Caco-2 (cell line): ENCODE measurements around the gene CDH13. TPM values are rescaled to one million over a fixed set of nuclear protein-coding genes. Genes with fewer than 3 reads are reported as not detected.

Experiments used
- BruUV-seq: library from RNA; stranded (reverse); fragments of 400-500 nt; replicated peaks from 2 replicates; lab custom pipeline; 2021; lab: Mats Ljungman, UMichigan
- CTCF ChIA-PET: fragments of 300-600 bp; sonication (Branson Sonifier 250); formaldehyde crosslinking; loops from one replicate; lab custom pipeline; 2022; ENCODE audit warnings: antibody characterized with exemption; lab: Charles Lee
- POLR2A ChIA-PET: fragments of 300-600 bp; sonication (Branson Sonifier 250); formaldehyde crosslinking; loops from one replicate; lab custom pipeline; 2022; ENCODE audit warnings: antibody characterized with exemption; lab: Charles Lee
- DNase-seq, 2 experiments: peaks; one replicate each; pipeline versions ENCODE4 v3.0.0 to v3.0.0-alpha.2; 2020 to 2022
- H3K27me3 ChIP-seq: replicated peaks from 2 replicates; pipeline ENCODE4 v1.6.0; 2011; ENCODE audit warnings: low read length; ENCODE audit not compliant: control insufficient read depth, insufficient read depth
- H3K36me3 ChIP-seq: 2 replicates; pipeline ENCODE4 v1.5.1; 2011; ENCODE audit warnings: low read length; ENCODE audit not compliant: control insufficient read depth, insufficient read depth
- H3K4me1 ChIP-seq: fragments of 250-450 bp; sonication (Bioruptor Pico); 2 replicates; pipeline ENCODE4 v1.5.1; 2020; ENCODE audit warnings: mild to moderate bottlenecking
- H3K4me3 ChIP-seq: 2 replicates; pipeline ENCODE4 v1.5.1; 2011; ENCODE audit warnings: low read depth, mild to moderate bottlenecking, control low read depth, low read length
- H3K9me3 ChIP-seq: fragments of 250-450 bp; sonication (Bioruptor Pico); 2 replicates; pipeline ENCODE4 v1.5.1; 2020; ENCODE audit warnings: mild to moderate bottlenecking, moderate library complexity
- H3K27ac Mint-ChIP-seq: one replicate; pipeline ENCODE4 v1.8.0; 2022; ENCODE audit warnings: mixed read lengths; ENCODE audit not compliant: unreplicated experiment
- H3K27me3 Mint-ChIP-seq: one replicate; pipeline ENCODE4 v1.8.0; 2022; ENCODE audit warnings: mixed read lengths; ENCODE audit not compliant: insufficient read depth, unreplicated experiment
- H3K36me3 Mint-ChIP-seq: one replicate; pipeline ENCODE4 v1.8.0; 2022; ENCODE audit warnings: mild to moderate bottlenecking, mixed read lengths; ENCODE audit not compliant: insufficient read depth, unreplicated experiment
- H3K4me1 Mint-ChIP-seq: one replicate; pipeline ENCODE4 v1.8.0; 2022; ENCODE audit warnings: low read depth, mixed read lengths; ENCODE audit not compliant: unreplicated experiment
- H3K4me3 Mint-ChIP-seq: one replicate; pipeline ENCODE4 v1.8.0; 2022; ENCODE audit warnings: mild to moderate bottlenecking, moderate library complexity, mixed read lengths; ENCODE audit not compliant: unreplicated experiment
- H3K9me3 Mint-ChIP-seq: one replicate; pipeline ENCODE4 v1.8.0; 2022; ENCODE audit warnings: mixed read lengths; ENCODE audit not compliant: unreplicated experiment
- intact Hi-C: fragments of 100-400 bp; cut with micrococcal nuclease; formaldehyde crosslinking; loops from one replicate; pipeline ENCODE4 v1.10.0; 2022; ENCODE audit not compliant: unreplicated experiment
- total RNA-seq: library from RNA; stranded (reverse); gene quantifications from 2 replicates; pipeline ENCODE4 v1.2.3, GENCODE V29; 2022
- TF ChIP-seq, protein P1 (sequence below), 2 experiments: fragments of 200-600 bp in 1 of 2; IDR thresholded peaks; 1 replicate in 1 of 2; 2 replicates in 1 of 2; pipeline versions ENCODE4 v1.5.1 to v1.8.0; 2011 to 2022; ENCODE audit warnings: antibody characterized with exemption in 1 of 2, control low read depth in 1 of 2, inconsistent platforms in 1 of 2, low read depth in 1 of 2, low read length in 1 of 2, mild to moderate bottlenecking in 1 of 2, moderate library complexity in 1 of 2; ENCODE audit not compliant: insufficient read depth in 1 of 2, severe bottlenecking in 1 of 2, unreplicated experiment in 1 of 2

Gene CDH13
- total RNA-seq, 1 experiment from 2014 or later = 2.2 TPM

DNA sequence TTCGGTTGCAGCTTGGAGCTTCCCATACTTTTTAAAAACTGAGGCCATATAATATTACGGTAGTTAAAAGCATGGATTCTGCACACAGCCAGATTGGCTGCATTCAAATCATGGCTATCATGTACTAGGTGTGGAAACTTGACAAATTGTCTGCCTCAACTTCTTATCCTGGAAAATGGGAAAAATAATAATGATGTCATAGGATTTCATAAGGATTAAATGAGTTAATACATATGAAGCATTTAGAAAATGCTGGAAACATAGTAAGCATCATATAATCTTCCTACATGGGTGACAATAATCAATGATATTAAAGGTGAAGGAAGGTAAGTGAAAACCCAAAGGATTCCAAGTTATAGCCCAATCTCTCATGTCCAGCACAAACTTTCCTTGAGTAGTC, 592.5 kb downstream of the CDH13 start:
- Mint-ChIP-seq H3K4me1 (no peaks in the 10 kb centered on the region), H3K27ac (no peak overlapping the region), H3K27me3 (peaks cover 7% of the 10 kb centered on the region), H3K9me3 (peaks cover 9% of the 10 kb centered on the region), H3K4me3 (no peak overlapping the region), H3K36me3 (no peaks in the 10 kb centered on the region)
- Histone ChIP-seq H3K27me3 (no peaks in the 10 kb centered on the region), H3K36me3 (no peaks in the 10 kb centered on the region), H3K4me1 (0 out of 2 replicates have a peak, but pooled peaks cover 4% of the 10 kb centered on the region), H3K4me3 (no peak overlapping the region), H3K9me3 (0 out of 2 replicates have a peak, but pooled peaks cover 3% of the 10 kb centered on the region)
- TF ChIP-seq, protein P1, sequence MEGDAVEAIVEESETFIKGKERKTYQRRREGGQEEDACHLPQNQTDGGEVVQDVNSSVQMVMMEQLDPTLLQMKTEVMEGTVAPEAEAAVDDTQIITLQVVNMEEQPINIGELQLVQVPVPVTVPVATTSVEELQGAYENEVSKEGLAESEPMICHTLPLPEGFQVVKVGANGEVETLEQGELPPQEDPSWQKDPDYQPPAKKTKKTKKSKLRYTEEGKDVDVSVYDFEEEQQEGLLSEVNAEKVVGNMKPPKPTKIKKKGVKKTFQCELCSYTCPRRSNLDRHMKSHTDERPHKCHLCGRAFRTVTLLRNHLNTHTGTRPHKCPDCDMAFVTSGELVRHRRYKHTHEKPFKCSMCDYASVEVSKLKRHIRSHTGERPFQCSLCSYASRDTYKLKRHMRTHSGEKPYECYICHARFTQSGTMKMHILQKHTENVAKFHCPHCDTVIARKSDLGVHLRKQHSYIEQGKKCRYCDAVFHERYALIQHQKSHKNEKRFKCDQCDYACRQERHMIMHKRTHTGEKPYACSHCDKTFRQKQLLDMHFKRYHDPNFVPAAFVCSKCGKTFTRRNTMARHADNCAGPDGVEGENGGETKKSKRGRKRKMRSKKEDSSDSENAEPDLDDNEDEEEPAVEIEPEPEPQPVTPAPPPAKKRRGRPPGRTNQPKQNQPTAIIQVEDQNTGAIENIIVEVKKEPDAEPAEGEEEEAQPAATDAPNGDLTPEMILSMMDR (IDR thresholded peaks at IDR 0.05; ENCODE audit: insufficient read depth in 1 of 2, low read depth in 1 of 2, low read length in 1 of 2, severe bottlenecking in 1 of 2, unreplicated experiment in 1 of 2) = no peak
- DNase-seq = no peak
- CTCF ChIA-PET = no interaction called here
- intact Hi-C loops = loop anchor here (5.0 to 10.0 kb wide), 3 partner anchors 462 to 954 kb away; no protein-coding TSS in a partner anchor
- POLR2A ChIA-PET = no interaction called here
- BruUV-seq = no TSS peak

DNA sequence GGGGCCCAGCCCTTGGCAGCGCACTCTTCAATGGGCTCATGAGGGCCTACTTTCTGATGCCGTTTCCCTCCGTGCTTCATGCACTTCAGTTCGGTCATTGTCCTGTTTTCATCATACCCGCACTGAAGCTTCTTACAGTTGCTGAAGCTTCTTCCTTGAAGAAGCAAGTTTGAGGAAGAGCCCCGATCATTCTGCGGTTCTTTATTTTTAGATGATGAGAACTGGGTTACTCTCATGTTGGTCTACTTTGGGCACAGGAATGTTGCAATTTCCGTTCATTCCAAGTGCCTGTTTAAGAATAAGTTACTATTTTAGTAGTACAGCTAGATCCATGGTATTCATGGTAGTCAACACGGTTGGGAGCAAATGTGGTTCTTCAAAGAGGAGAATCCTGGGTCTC, 593.3 kb downstream of the CDH13 start:
- Mint-ChIP-seq H3K36me3 (no peaks in the 10 kb centered on the region), H3K27me3 (peaks cover 9% of the 10 kb centered on the region), H3K9me3 (peaks cover 9% of the 10 kb centered on the region), H3K4me3 (no peak overlapping the region), H3K4me1 (no peaks in the 10 kb centered on the region), H3K27ac (no peak overlapping the region)
- ChIA-PET POLR2A (no interaction called here), CTCF (no interaction called here)
- Histone ChIP-seq H3K9me3 (0 out of 2 replicates have a peak, but pooled peaks cover 3% of the 10 kb centered on the region), H3K4me1 (0 out of 2 replicates have a peak, but pooled peaks cover 4% of the 10 kb centered on the region), H3K27me3 (no peaks in the 10 kb centered on the region; the same call in 1 of the 2 replicates), H3K4me3 (no peak overlapping the region), H3K36me3 (no peaks in the 10 kb centered on the region)
- intact Hi-C loops = no loop called here
- no TSS peak for BruUV-seq
- TF ChIP-seq, protein P1 (IDR thresholded peaks at IDR 0.05; ENCODE audit: insufficient read depth in 1 of 2, low read depth in 1 of 2, low read length in 1 of 2, severe bottlenecking in 1 of 2, unreplicated experiment in 1 of 2) = no peak
- no peak for DNase-seq

DNA sequence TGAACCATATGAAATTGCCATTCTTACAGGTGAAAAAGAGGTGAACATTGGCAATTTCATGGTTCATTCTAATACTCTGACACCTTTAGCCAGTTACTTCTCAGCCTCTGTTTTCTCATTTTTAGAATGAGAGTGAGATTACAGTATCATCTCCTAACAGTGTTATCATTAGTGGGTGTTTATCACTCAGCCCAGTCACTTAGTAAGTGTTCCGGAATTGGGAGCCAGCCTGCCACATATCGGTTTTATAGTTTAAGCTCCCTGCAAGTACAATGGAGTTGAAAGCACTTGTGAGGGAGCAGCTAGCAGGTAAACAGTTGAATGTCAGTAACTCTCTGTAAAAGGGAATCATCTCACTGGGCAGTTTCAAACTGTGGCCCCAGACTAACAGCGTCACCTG, 597.9 kb downstream of the CDH13 start:
- no peak for DNase-seq
- CTCF ChIA-PET = no interaction called here
- intact Hi-C loops = no loop called here

More for the DNA sequence above, 597.9 kb downstream of the CDH13 start:
- H3K27ac Mint-ChIP-seq = no peak overlapping the region
- BruUV-seq = no TSS peak
- no peaks in the 10 kb centered on the region for H3K9me3 ChIP-seq
- no peaks in the 10 kb centered on the region for H3K4me1 Mint-ChIP-seq
- TF ChIP-seq, protein P1 (IDR thresholded peaks at IDR 0.05; ENCODE audit: insufficient read depth in 1 of 2, low read depth in 1 of 2, low read length in 1 of 2, severe bottlenecking in 1 of 2, unreplicated experiment in 1 of 2) = no peak
- POLR2A ChIA-PET = no interaction called here
- no peaks in the 10 kb centered on the region for H3K4me1 ChIP-seq
- no peaks in the 10 kb centered on the region for H3K36me3 Mint-ChIP-seq
- no peaks in the 10 kb centered on the region for H3K36me3 ChIP-seq
- H3K27me3 Mint-ChIP-seq = peaks cover 34% of the 10 kb centered on the region
- H3K4me3 ChIP-seq = no peak overlapping the region
- no peak overlapping the region for H3K4me3 Mint-ChIP-seq
- no peaks in the 10 kb centered on the region; the same call in 1 of the 2 replicates for H3K27me3 ChIP-seq
- no peaks in the 10 kb centered on the region for H3K9me3 Mint-ChIP-seq
